Activated T-helper 2 cell treated with anti-CD3 and anti-CD28 coated beads, Interferon-gamma antibody, Interleukin-2, Interleukin-4, amounts not matched to agents 10 μg/mL and 5 μg/mL and 100 μg/mL, durations not matched to agents 14 hours and 24 hours and 36 hours (primary cell): ENCODE measurements around the gene HACD3. TPM values are rescaled to one million over a fixed set of nuclear protein-coding genes. Genes with fewer than 3 reads are reported as not detected.
A peak's percentile ranks its signal among the peaks of the same experiment; 100 is the strongest.

ENCODE experiments used
- DNase-seq: peaks from one replicate; pipeline ENCODE4 v3.0.0; 2021; ENCODE audit warnings: low spot score
- H3K27ac Mint-ChIP-seq: one replicate; pipeline ENCODE4 v1.8.0; 2021; ENCODE audit warnings: mixed read lengths
- H3K27me3 Mint-ChIP-seq: one replicate; pipeline ENCODE4 v1.8.0; 2021; ENCODE audit warnings: low read depth, mixed read lengths
- H3K36me3 Mint-ChIP-seq: one replicate; pipeline ENCODE4 v1.8.0; 2021; ENCODE audit warnings: low read depth, mixed read lengths
- H3K4me1 Mint-ChIP-seq: one replicate; pipeline ENCODE4 v1.8.0; 2021; ENCODE audit warnings: low read depth, mixed read lengths
- H3K4me3 Mint-ChIP-seq: one replicate; pipeline ENCODE4 v1.8.0; 2021; ENCODE audit warnings: low read depth, mild to moderate bottlenecking, moderate library complexity, mixed read lengths
- H3K9me3 Mint-ChIP-seq: one replicate; pipeline ENCODE4 v1.8.0; 2021; ENCODE audit warnings: mixed read lengths
- intact Hi-C: fragments of 100-400 bp; cut with micrococcal nuclease; formaldehyde crosslinking; loops from one replicate; pipeline ENCODE4 v1.15.1; 2023
- total RNA-seq: library from RNA; stranded (reverse); gene quantifications from 2 replicates; pipeline ENCODE4 v1.2.3, GENCODE V29; 2022

Gene HACD3
- total RNA-seq, 1 donor from 2014 or later, result 39.1 TPM

DNA sequence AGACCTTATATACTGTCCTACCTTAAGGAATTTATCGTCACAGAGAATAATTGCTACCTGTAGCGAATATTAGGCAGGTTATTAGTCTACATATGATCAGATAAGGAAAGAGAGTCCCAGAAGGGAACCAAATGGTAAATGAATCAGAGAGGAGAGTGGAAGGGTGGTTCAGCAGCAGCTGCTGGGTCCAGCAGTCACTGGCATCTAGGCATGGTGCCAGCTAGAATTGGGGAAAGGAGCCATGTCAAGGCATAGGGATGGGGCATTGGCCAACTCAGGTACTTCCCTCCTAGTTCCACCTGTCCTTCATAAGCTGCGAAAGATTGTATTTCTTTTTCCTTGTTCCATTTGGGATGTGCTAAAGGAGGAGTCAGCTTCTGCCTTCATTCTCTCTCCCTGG is 23.4 kb downstream of the HACD3 start:
- Mint-ChIP-seq H3K27me3 (no peaks in the 10 kb centered on the region), H3K9me3 (no peaks in the 10 kb centered on the region), H3K36me3 (peaks cover 30% of the 10 kb centered on the region), H3K4me3 (no peak overlapping the region), H3K4me1 (peaks cover 13% of the 10 kb centered on the region), H3K27ac (no peak overlapping the region)
- DNase-seq, result no peak
- intact Hi-C loops, result no loop called here

DNA sequence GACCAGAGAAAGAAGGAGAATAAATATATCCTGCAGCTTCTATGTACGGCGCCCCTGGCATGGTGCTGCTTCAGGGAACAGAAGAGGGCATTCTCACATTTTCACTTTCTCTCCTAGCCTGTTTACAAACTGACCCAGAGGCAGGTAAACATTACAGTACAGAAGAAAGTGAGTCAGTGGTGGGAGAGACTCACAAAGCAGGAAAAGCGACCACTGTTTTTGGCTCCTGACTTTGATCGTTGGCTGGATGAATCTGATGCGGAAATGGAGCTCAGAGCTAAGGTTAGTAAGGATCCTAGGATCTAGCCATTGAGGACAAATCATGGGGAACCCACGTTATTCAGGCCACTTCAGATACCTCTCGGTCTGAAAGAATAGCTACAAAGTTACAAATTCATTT is 26.4 kb downstream of the HACD3 start:
- no peaks in the 10 kb centered on the region for H3K4me1 Mint-ChIP-seq
- H3K9me3 Mint-ChIP-seq, result no peaks in the 10 kb centered on the region
- DNase-seq, result no peak
- intact Hi-C loops, result no loop called here
- H3K27ac Mint-ChIP-seq, result no peak overlapping the region
- peaks cover 51% of the 10 kb centered on the region for H3K36me3 Mint-ChIP-seq
- H3K27me3 Mint-ChIP-seq, result no peaks in the 10 kb centered on the region
- H3K4me3 Mint-ChIP-seq, result no peak overlapping the region

DNA sequence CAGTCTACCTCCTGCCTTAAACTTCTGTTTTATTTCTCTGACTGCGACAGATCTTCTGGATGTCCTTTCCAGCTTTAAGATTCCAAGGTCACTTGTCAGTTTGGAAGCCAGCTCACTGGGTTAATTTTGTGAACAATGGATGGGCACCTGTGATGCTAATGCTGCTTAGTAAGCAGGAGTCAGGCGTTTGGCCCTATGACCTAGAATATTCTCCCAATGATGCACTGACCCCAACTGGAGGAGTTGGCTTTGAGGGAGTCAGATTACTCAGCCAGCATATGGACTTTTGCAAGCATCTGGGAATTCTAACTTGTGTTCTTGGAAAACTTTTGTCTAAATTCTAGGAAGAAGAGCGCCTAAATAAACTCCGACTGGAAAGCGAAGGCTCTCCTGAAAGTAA is 28.1 kb downstream of the HACD3 start:
- intact Hi-C loops, result no loop called here
- Mint-ChIP-seq H3K27me3 (no peaks in the 10 kb centered on the region), H3K36me3 (peaks cover 62% of the 10 kb centered on the region), H3K27ac (no peak overlapping the region), H3K4me1 (no peaks in the 10 kb centered on the region), H3K4me3 (no peak overlapping the region), H3K9me3 (no peaks in the 10 kb centered on the region)
- no peak for DNase-seq

DNA sequence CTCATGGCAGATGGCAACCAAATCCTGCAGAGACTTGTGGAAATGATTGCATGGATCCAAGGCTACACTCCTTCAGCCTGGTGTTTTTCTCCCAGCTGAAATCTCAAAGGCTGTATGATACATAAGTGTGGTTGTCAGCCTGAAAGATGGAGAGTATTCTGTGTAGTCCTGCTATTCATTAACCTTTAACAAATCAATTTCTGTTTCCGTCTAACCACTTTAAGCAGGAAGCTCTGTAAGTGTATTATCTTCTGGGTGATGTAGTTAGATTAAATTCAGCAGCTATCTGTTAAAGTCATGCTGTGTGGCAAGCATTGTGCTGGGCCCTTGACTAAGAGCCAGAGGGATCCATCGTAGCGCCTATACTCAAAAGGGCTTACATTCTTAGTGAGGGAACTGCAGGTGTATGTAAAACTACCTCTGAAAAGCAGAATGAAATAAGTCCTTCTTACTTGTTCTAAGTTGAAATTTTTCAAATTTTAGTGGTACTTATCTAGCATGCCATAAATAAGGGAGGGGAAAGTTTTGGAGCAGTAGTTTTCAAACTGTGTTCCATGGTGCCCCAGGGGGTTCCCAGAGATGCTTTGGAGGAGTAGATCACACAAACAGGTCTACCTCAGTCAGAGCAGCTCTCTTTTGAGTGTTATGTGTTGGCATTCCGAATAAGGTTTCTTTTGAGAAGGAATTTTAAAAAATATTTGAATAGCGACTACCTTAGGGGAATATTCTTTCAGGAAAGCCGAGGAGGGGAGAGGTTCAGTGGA is 28.9 kb downstream of the HACD3 start:
- Mint-ChIP-seq H3K27ac (no peak overlapping the region), H3K9me3 (no peaks in the 10 kb centered on the region), H3K4me1 (no peaks in the 10 kb centered on the region), H3K4me3 (no peak overlapping the region), H3K36me3 (peaks cover 62% of the 10 kb centered on the region), H3K27me3 (no peaks in the 10 kb centered on the region)
- no peak for DNase-seq
- intact Hi-C loops, result no loop called here

DNA sequence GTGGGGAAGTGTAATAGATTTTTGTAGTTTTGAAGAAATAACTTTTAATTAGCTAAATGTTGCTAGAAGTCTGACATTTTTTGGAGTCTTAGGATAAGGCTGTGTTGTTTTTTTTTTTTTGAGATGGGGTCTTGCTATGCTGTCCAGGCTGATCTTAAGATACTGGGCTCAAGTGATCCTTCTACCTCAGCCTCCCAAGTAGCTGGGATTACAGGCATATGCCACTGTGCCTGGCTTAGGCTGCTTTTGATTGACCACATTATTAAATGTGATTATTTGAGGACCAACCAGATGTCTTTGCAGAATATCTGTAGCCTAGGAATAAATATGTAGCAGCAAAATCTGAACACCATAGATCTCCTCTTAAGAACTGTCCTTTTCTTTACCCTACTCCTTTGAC is 29.7 kb downstream of the HACD3 start:
- Mint-ChIP-seq H3K4me1 (no peaks in the 10 kb centered on the region), H3K9me3 (no peaks in the 10 kb centered on the region), H3K27me3 (no peaks in the 10 kb centered on the region), H3K36me3 (peaks cover 66% of the 10 kb centered on the region), H3K4me3 (no peak overlapping the region), H3K27ac (no peak overlapping the region)
- no peak for DNase-seq
- intact Hi-C loops, result no loop called here

DNA sequence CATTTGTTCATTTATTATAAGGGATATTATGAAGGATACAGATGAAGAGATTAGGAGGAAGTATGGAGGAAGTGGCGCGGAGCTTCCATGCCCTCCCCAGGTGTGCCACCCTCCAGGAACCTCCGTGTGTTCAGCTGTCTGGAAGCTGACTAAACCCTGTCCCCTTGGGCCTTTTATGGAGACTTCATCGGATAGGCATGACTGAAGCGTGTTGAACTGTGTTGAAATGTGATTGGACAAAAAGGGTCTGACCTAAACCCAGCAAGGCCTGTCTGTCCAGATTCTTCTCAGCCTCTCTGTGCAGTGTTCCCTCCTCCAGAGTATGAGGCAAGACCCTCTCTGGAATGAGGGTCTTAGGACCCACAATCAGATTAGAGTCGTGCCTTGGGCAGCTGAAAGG is 31.7 kb downstream of the HACD3 start:
- H3K36me3 Mint-ChIP-seq, result peaks cover 67% of the 10 kb centered on the region

DNA sequence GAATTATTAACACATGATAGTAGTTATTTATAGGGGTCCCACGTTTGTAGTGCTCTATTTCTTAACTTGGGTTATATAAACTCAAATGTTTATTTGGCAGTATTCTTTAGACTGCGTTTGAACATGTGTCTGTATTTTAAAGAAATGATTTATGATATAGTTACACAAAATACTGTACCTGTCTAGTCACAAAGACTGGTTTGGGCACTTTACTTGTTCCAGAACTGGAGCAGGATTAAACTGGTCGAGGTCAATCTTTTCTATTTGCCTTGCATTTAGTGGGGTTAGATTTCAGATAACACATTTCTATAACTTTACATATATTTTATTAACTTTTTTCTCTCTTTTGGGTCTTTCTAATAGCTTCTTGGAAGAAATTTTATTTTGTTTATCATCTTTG is 39.5 kb downstream of the HACD3 start:
- Mint-ChIP-seq H3K9me3 (no peaks in the 10 kb centered on the region), H3K27me3 (no peaks in the 10 kb centered on the region), H3K36me3 (peaks cover 51% of the 10 kb centered on the region)

More for the DNA sequence above, 31.7 kb downstream of the HACD3 start:
- intact Hi-C loops, result no loop called here
- no peak overlapping the region for H3K27ac Mint-ChIP-seq
- DNase-seq, result no peak
- no peak overlapping the region for H3K4me3 Mint-ChIP-seq
- no peaks in the 10 kb centered on the region for H3K9me3 Mint-ChIP-seq
- no peaks in the 10 kb centered on the region for H3K4me1 Mint-ChIP-seq
- no peaks in the 10 kb centered on the region for H3K27me3 Mint-ChIP-seq

DNA sequence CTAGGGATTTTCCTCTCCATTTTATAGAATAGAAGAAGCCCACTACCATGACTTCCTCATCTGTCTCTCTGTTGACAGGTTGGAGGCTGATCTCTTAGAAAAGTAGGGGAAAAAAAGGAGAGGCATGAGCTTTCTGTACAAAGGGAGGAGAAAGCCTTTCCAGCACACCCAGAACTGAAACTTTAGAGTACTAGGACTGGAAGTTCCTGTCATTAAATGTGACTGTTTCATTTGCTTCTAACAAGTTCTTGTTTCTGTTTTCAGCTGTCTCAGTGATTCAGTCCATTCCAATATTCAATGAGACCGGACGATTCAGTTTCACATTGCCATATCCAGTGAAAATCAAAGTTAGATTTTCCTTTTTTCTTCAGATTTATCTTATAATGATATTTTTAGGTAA is 41.7 kb downstream of the HACD3 start:
- intact Hi-C loops, result no loop called here
- peaks cover 41% of the 10 kb centered on the region for H3K36me3 Mint-ChIP-seq
- H3K27me3 Mint-ChIP-seq, result no peaks in the 10 kb centered on the region
- H3K27ac Mint-ChIP-seq, result no peak overlapping the region
- H3K9me3 Mint-ChIP-seq, result no peaks in the 10 kb centered on the region
- no peak overlapping the region for H3K4me3 Mint-ChIP-seq
- no peak for DNase-seq
- H3K4me1 Mint-ChIP-seq, result no peaks in the 10 kb centered on the region

More for the DNA sequence above, 39.5 kb downstream of the HACD3 start:
- intact Hi-C loops, result no loop called here
- Mint-ChIP-seq H3K27ac (no peak overlapping the region), H3K4me3 (no peak overlapping the region), H3K4me1 (no peaks in the 10 kb centered on the region)
- DNase-seq, result no peak

DNA sequence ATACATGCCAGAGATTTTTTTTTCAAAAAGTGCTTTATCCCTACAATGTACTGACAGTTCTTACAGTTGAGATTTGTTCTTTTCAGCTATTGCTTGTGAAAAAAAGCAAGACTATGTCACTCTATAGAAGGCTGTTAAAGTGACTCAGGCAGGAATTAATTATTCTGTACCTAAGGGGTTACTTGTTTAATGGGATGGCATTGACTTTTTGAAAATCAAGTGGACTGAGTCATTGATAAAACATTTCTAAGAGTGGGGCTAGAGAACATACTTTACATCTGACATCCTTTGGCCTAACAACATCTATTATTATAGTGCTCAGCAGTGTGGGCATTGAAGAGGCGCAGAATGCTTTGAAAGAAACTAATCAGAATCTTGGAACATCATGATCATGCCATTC is 46.4 kb downstream of the HACD3 start:
- no peak overlapping the region for H3K27ac Mint-ChIP-seq
- H3K9me3 Mint-ChIP-seq, result no peaks in the 10 kb centered on the region
- intact Hi-C loops, result no loop called here
- H3K4me3 Mint-ChIP-seq, result no peak overlapping the region
- no peaks in the 10 kb centered on the region for H3K4me1 Mint-ChIP-seq
- no peak for DNase-seq
- H3K36me3 Mint-ChIP-seq, result peaks cover 59% of the 10 kb centered on the region
- no peaks in the 10 kb centered on the region for H3K27me3 Mint-ChIP-seq

DNA sequence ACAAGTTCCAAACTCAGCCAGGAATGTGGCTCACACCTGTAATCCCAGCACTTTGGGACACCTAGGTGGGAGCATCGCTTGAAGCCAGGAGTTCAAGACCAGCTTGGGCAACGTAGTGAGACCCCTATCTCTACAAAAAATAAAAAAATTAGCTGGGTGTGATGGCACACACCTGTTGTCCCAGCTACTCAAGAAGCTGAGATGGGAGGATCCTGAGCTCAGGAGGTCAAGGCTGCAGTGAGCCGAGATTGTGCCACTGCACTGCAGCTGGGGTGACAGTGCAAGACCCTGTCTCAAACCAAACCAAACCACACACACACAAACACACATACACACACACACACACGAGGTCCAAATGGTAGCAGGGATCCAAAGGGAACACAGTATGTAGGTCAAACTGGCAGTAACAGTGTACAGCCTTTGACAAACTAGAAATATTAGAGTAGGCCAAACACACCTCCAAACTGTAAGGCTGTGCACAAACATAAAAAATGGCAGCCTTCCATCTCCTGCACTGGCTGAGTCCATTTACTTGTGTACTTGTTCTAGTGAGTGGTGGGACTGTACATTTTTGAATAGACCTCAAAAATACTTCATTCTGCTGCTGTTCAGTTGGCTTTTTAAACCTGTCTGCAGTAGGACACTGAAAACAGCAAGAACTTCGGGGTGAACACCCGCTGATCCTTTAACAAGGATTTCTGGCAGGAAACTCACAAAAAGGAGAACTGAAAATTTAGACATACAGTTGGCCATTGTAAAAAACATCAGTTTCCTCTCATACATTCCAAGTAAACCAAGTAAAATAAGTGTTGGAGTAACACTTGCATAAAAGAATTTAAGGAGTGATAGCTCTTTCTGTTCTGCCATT is 47.1 kb downstream of the HACD3 start:
- no peak for DNase-seq
- Mint-ChIP-seq H3K4me3 (no peak overlapping the region), H3K27me3 (no peaks in the 10 kb centered on the region), H3K36me3 (peaks cover 63% of the 10 kb centered on the region), H3K27ac (no peak overlapping the region), H3K9me3 (no peaks in the 10 kb centered on the region), H3K4me1 (no peaks in the 10 kb centered on the region)
- intact Hi-C loops, result no loop called here

DNA sequence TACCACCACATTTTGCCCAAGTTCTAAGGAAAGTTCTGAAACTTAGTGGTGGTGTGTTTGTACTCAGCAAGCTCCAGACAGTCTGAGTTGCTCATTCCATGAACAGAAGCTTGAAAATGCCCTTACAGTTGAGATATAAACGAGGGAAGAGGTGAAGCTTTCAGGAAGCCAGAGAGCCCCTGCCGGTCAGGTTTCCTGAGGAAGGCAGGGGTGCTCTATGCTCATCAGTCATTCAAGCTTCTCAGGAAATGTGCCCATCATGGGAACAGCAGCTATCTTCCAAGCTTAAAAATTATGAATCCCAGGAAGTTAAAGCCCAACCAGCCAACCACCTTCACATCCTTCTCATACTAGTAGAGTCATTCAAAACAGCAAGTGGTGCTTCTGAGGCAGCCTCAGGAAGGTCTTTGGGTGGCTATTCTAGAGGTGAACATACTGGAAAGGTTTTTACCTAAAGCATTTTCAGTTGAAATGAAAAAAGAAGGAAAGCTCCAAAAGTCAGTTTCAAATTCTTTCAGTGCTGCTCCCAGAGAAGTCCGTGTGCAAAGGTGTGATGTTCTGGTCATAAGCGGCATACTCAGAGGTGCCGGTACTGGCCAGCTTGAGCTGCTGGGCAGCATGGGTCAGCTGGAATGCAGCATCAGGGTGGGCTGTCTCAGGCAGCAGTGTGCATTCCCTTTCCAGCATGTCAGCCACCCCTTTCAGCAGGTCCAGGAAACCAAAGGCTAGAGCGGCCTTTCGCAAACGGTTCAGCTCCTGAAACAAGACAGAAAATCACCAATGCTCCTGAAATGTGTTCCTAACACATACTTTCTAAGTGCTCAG is 48.9 kb downstream of the HACD3 start:
- Mint-ChIP-seq H3K27ac (peak overlapping the region; percentile 28), H3K36me3 (peaks cover 75% of the 10 kb centered on the region), H3K4me1 (peaks cover 10% of the 10 kb centered on the region), H3K9me3 (no peaks in the 10 kb centered on the region), H3K27me3 (no peaks in the 10 kb centered on the region), H3K4me3 (no peak overlapping the region)
- intact Hi-C loops, result no loop called here
- no peak for DNase-seq

DNA sequence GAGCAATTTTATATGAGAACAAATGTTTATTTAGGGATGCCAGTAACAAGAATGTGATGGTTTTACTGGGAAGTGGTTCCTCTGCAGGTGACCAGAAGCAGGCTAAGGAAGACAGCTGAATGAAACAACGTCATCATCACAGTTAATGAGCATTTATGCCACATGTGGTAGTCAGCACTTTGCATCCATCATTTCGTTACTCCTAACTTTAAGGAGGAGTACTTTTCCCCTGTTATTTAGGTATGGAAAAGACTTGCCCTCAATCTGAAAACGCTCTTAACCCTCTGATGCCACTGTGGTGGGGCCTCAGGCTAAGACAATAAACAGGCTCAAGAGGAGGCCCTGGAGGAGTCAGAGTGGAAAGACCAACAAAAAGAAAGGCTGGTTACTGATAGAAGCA is 49.5 kb downstream of the HACD3 start:
- Mint-ChIP-seq H3K9me3 (no peaks in the 10 kb centered on the region), H3K27me3 (no peaks in the 10 kb centered on the region), H3K4me1 (peaks cover 16% of the 10 kb centered on the region), H3K36me3 (peaks cover 75% of the 10 kb centered on the region), H3K4me3 (no peak overlapping the region), H3K27ac (no peak overlapping the region)
- DNase-seq, result no peak
- intact Hi-C loops, result no loop called here
